Astrocyte (in vitro differentiated cells and primary cell): Measurements from ENCODE around the gene RGL2.

Experiments used
- CTCF ChIP-seq: IDR thresholded peaks from 2 replicates; pipeline ENCODE4 v1.5.1; 2011; ENCODE audit warnings: low read depth, mild to moderate bottlenecking, inconsistent platforms, low read length, moderate library complexity; ENCODE audit not compliant: insufficient read depth
- EZH2 ChIP-seq: IDR thresholded peaks from 2 replicates; pipeline ENCODE4 v1.6.1; 2012; ENCODE audit warnings: mild to moderate bottlenecking, low read length, inconsistent platforms; ENCODE audit not compliant: insufficient read depth

- no peak for TF ChIP-seq CTCF
- TF ChIP-seq EZH2 = no peak
Observed at GRCh38 chr6:33249732-33250630, 48.8 kb downstream of the RGL2 start.
